GM19467 (cell line): ENCODE measurements around the gene TBC1D5.
A peak's percentile ranks its signal among the peaks of the same experiment; 100 is the strongest.
"Not testable (repeated sequence)": the region's sequence is repeated elsewhere in the genome, so short reads cannot be mapped to it uniquely, and the experiment has no call there.

Experiments
- ATAC-seq: cut with Tn5 transposase; IDR thresholded peaks from one replicate; pipeline ENCODE4 v1.9.1; 2021; ENCODE audit warnings: mild to moderate bottlenecking, moderate library complexity; ENCODE audit not compliant: unreplicated experiment

TBC1D5 gene

GRCh38 chr3:17749281-17749680 is 6.8 kb upstream of the TBC1D5 start:
- ATAC-seq: no peak

DNA sequence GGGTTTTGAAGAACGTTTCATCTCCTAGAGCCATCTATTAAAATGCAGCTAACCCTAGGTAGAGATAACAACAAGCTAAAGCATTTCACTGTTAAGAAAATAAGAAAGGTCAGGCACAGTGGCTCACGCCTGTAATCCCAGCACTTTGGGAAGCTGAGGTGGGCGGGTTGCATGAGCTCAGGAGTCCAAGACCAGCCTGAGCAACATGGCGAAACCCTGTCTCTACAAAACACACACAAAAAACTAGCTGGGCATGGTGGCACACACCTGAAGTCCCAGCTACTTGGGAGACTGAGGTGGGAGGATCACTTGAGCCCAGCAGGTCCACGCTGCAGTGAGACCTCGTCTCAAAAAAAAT is 5.4 kb upstream of the TBC1D5 start:
- no peak for ATAC-seq

DNA sequence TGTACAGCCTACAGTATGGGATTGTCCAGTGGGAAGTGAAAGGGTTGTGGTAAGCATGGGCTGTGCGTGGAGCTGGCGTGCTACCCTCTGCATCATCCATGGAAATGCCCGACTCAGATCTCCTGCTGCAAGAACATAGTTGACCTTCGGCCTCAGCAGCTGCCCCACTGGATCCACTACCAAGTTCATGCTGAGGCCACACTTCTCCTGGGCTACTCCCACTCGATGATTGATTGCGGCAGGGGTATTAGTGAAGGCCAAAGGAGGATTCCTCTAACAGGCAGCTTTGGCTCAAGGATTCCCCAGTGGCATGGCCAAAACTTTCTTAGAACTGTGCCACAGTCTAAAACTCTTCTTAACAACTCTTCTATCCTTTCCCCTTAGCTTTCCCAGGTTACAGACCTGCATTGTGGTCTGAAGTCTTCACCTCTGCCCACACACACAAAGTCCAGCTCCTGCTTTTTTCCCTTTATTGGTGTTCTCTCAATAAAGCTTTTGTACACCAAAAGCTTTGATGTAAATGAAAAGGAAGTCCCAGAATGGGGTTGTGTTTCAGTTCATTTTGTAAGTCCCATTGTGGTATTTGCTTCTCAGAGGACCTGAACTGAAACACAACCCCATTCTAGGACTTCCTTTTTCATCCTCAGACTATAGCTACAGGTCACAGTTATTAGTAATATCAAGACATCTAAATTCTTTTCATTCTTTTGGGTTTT is 4.9 kb upstream of the TBC1D5 start:
- ATAC-seq: peak; percentile 60

GRCh38 chr3:17745894-17746293 is 3.5 kb upstream of the TBC1D5 start:
- no peak for ATAC-seq

GRCh38 chr3:17745301-17745700 is 2.9 kb upstream of the TBC1D5 start:
- no peak for ATAC-seq

DNA sequence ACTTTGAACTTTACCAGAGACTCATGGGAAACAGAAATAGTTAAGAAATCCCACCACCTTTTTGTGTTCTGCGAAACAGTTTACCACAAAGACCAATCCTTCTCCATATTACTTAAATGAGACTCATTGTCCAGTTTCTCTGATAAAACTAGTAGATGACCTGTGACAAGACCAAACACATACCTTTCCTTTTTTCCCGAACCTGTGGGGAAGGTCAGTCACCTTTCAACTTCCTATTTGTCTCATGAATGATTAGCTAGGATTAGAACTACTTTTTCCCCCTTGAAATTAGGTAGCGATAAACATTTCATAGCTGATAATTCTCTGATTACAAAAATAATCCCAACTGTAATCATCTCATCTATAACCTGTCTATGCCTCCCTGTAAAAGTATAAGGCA is 2.3 kb upstream of the TBC1D5 start:
- ATAC-seq: no peak

GRCh38 chr3:17743658-17743995 is 1.2 kb upstream of the TBC1D5 start:
- no peak for ATAC-seq

DNA sequence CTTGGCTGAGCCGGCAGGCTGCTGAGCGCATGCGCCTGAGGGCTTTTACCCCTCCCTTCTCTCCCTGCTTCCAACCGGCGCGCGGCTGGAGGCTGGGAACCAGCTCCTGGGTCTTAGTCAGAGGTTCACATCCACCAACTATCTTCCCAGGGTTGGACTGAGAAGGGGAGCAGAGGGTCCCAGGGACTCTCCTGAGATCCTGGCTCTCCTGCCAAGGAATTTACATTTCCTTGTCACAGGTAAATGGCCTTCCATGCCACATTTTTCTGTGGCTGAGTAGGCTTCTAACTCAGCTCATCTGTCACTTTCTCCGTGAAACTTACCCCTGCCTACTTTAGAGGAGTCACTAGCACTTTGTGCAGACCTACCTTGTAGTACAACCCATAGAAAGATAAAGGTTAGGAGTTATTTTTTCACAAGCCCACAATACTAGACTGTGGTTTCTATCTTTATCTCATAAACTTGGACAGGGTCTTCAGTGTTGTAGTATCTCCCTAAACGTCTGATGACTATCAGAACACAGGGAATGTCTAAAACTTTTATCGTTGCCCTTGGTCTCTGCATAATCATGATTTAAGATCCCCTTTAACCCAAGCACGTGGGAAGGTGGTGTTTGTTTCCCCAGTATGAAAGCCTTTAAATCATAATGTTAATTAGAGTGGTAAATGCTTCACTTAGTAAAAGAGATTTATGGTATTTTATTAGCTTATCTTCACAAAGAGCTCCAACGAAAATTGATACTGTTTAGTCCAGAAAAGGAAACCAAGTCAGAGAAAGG is 638 bp upstream of the TBC1D5 start:
- ATAC-seq: no peak

DNA sequence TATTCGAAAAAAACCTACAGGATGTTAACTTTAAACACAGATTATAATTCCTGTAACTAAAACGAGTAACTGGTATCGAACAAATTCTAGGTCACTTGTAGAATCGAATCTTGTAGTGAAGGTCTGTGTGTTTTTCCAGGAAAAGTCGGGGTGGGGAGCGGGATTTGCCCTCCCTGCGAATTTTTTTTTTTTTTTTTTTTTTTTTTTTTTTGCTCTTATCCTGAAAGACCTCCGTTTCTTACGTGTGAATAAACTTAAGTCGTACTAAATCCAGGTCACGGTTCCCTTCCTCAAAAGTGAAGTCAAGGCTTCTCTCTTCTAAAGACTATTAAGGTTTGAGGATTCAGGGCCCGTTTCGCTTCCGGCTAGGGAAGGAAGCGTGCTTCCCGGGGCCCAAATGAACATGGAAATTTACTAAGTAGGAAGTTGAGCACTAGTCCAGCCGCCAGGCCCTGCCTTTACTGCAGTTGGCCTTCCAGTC is 770 bp downstream of the TBC1D5 start:
- ATAC-seq: no peak

DNA sequence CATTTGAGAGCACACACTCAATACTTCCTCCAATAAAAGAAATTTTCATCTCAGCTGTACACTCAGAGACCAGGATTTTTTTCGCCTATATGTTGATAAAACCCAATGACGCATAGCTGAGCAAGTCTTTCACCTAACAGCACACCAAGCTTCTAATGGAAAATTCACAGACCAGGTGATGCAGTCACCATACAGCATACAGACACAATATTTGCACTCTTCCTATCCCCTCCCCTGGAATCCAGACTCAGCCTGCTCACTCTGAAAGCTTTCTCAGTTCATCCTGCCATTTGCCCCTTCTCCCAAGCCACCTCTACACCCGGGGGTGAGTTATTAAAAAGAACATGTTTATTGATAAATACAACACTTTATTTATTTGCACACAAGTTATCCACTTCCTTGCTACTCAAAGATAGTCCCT is 1.7 kb downstream of the TBC1D5 start:
- ATAC-seq: no peak

- no peak for ATAC-seq
Measured at GRCh38 chr3:17738921-17739320, 3.5 kb downstream of the TBC1D5 start.

DNA sequence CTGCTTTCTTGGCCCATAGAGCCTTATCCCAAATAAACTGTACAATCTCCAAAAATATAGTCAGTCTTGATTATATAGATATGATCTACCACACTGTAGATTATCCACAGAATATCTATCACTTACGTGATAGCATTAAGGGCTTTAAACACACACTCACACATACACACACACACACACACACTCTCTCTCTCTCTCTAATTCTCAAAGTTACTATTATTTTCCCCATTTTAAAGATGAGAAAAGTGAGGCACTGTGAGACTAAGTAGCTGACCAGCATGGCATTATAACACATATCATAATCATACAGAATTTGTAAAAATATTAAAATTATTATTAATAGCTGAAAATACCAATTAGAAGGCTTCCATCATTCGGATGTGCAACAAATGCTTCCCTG is 4.2 kb downstream of the TBC1D5 start:
- no peak for ATAC-seq

DNA sequence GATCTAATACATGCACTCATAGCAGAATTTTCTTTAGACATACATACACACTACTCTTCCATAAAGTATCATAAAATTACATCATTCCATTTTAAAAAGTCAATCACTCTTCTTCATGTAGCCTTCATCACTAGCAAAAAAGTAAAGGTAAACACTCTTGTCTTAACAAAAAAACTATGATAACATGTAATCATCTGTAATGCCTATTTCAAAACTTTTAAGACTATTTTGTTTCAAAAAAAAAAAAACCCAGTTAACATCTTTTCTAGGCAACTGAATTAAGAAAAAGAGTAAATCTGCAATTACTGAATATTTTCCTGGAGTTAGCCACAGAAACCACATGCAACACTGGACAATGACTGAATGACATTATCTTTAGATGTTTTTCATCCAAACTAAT is 4.8 kb downstream of the TBC1D5 start:
- no peak for ATAC-seq

DNA sequence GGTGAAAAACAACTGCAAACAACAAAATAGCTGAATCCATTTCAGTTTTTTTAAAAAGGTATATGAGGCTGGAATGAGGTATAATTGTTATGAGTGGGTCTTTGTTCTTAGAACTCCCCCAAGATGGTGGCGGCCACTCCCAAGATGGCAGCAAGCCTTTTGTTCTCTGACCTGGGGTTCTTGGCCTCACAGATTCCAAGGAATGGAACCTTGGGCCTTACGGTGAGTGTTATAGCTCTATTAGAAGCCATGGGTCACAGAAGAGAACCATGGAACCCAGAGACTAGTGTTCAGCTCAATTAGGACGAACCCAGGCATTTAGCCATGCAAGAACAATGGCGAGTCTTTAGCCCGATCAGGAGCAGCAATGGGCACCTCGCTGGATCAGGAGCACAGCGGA is 7.1 kb downstream of the TBC1D5 start:
- ATAC-seq: not testable (repeated sequence)

GRCh38 chr3:17733768-17734167 is 8.7 kb downstream of the TBC1D5 start:
- ATAC-seq: no peak

- ATAC-seq: no peak
Measured at GRCh38 chr3:17733215-17733614, 9.2 kb downstream of the TBC1D5 start.

- ATAC-seq: no peak
Measured at GRCh38 chr3:17730318-17730967, 12.0 kb downstream of the TBC1D5 start.

DNA sequence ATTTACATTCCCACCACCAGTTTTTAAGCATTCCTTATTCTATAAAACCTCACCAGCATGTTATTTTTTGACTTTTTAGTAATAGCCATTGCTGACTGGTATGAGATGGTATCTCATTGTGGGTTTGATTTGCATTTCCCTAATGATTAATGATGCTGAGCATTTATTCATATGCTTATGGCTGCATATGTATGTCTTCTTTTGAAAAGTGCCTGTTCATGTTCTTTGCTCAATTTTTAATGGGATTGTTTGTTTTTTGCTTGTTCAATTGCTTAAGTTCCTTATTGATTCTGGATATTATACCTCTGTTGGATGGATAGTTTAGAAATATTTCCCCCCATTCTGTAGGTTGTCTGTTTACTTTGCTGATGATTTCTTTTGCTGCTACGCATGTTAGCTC is 16.1 kb downstream of the TBC1D5 start:
- no peak for ATAC-seq

DNA sequence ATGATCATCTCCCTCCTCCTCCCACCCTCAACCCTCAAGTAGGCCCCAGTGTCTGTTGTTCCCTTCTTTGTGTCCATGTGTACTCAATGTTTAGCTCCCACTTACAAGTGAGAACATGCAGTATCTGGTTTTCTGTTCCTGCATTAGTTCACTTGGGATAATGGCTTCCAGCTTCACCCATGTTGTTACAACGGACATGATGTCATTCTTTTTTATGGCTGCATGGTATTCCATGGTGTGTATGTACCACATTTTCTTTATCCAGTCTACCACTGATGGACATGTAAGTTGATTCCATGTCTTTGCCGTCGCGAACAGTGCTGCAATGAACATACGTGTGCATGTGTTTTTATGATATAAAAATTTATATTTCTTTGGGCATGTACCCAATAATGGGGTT is 16.6 kb downstream of the TBC1D5 start:
- not testable (repeated sequence) for ATAC-seq

GRCh38 chr3:17724948-17725347 is 17.5 kb downstream of the TBC1D5 start:
- ATAC-seq: no peak

DNA sequence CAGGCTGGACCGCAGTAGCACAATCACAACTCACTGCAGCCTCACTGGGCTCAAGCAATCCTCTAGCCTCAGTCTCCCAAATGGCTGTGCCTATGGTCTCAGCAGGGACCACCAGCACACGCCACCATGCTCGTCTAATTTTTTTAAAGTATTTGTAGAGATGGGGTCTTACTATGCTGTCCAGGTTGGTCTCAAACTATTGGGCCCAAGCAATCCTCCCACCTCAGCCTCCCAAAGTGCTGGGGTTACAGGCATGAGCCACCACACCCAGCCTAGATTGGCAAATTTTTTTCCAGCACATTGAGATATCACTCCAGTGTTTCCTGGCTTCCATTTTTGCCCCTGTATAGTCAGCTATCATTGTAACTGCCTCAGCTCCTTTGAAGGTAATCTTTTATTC is 18.3 kb downstream of the TBC1D5 start:
- ATAC-seq: no peak

DNA sequence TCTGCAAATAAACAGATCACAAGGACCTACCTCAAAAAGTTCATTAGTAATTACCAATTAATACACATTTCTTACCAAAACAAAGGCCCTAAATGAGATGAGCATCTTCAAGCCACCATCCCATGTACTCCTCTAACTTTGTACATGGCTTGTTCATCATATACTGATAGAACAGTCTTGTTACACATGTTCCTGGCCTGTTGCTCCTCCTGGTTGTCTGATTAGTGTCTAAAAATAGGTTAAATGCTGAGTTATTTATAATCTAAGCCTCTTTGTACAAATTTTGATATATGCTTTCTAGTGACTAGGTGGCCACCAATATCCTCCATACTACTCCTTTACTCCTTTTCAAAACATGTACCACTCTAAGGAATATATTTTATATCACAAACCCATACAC is 25.0 kb downstream of the TBC1D5 start:
- no peak for ATAC-seq
